Cerebellar nuclear complex (tissue), 1 donor: ENCODE results near the gene NTNG2.

Source experiments
- DNase-seq, 2 experiments: peaks; one replicate each; lab custom pipeline; 2025; lab: John Stamatoyannopoulos, UW

The NTNG2 gene

GRCh38 chr9:132171702-132172101 lies 9.8 kb downstream of the NTNG2 start:
- DNase-seq = no peak

- DNase-seq = no peak
Measured at GRCh38 chr9:132172185-132172584, 10.3 kb downstream of the NTNG2 start.

GRCh38 chr9:132175431-132175830 lies 13.6 kb downstream of the NTNG2 start:
- DNase-seq = no peak

GRCh38 chr9:132176338-132176737 lies 14.5 kb downstream of the NTNG2 start:
- no peak for DNase-seq

GRCh38 chr9:132181796-132182313 lies 20.0 kb downstream of the NTNG2 start:
- DNase-seq = no peak

- DNase-seq = no peak
Measured at GRCh38 chr9:132182314-132183091, 20.6 kb downstream of the NTNG2 start.

- DNase-seq = peak; percentile 89
Measured at GRCh38 chr9:132183134-132183533, 21.3 kb downstream of the NTNG2 start.

- no peak for DNase-seq
Measured at GRCh38 chr9:132183715-132184114, 21.9 kb downstream of the NTNG2 start.

- no peak for DNase-seq
Measured at GRCh38 chr9:132184124-132184523, 22.3 kb downstream of the NTNG2 start.

GRCh38 chr9:132185073-132186009 lies 23.5 kb downstream of the NTNG2 start:
- no peak for DNase-seq

GRCh38 chr9:132187121-132187620 lies 25.3 kb downstream of the NTNG2 start:
- no peak for DNase-seq

- DNase-seq = no peak
Measured at GRCh38 chr9:132190966-132191365, 29.1 kb downstream of the NTNG2 start.

GRCh38 chr9:132192728-132193127 lies 30.9 kb downstream of the NTNG2 start:
- peak in 1 of 2 experiments; percentile 30 for DNase-seq

GRCh38 chr9:132193227-132194124 lies 31.6 kb downstream of the NTNG2 start:
- DNase-seq = no peak

- DNase-seq = no peak
Measured at GRCh38 chr9:132194508-132194907, 32.6 kb downstream of the NTNG2 start.

GRCh38 chr9:132197315-132197714 lies 35.5 kb downstream of the NTNG2 start:
- no peak for DNase-seq

GRCh38 chr9:132197856-132198550 lies 36.1 kb downstream of the NTNG2 start:
- DNase-seq = no peak

GRCh38 chr9:132199056-132199455 lies 37.2 kb downstream of the NTNG2 start:
- no peak for DNase-seq

GRCh38 chr9:132200706-132201105 lies 38.8 kb downstream of the NTNG2 start:
- no peak for DNase-seq

- DNase-seq = no peak
Measured at GRCh38 chr9:132201139-132201538, 39.3 kb downstream of the NTNG2 start.
